SK-N-SH (cell line): ENCODE results near the gene B3GALNT2.

Source experiments
- CTCF ChIP-seq: fragments of 200-600 bp; sonication (generic); IDR thresholded peaks from 2 replicates; pipeline ENCODE4 v1.6.1; 2017; ENCODE audit warnings: antibody characterized with exemption, mild to moderate bottlenecking, moderate library complexity
- EZH2phosphoT487 ChIP-seq: fragments of 200-600 bp; sonication (generic); IDR thresholded peaks from 2 replicates; pipeline ENCODE4 v1.6.1; 2017; ENCODE audit warnings: low read depth, mixed run types, mild to moderate bottlenecking, antibody characterized with exemption, moderate library complexity, borderline replicate concordance
- JUND ChIP-seq: IDR thresholded peaks from 2 replicates; pipeline ENCODE4 v1.4.0; 2012
- NRF1 ChIP-seq: IDR thresholded peaks from 2 replicates; pipeline ENCODE4 v1.6.1; 2012; ENCODE audit warnings: low read depth, mild to moderate bottlenecking, low read length
- PBX3 ChIP-seq: IDR thresholded peaks from 2 replicates; pipeline ENCODE4; 2012
- POLR2AphosphoS5 ChIP-seq: IDR thresholded peaks from 2 replicates; pipeline ENCODE4 v1.6.1; 2012; ENCODE audit warnings: low read depth, low read length
- RAD21 ChIP-seq: IDR thresholded peaks from 2 replicates; pipeline ENCODE4 v1.6.1; 2012; ENCODE audit warnings: mild to moderate bottlenecking, low read length
- SMC3 ChIP-seq: IDR thresholded peaks from 2 replicates; pipeline ENCODE4 v1.6.1; 2012; ENCODE audit warnings: low read depth, low read length, improper control_type of control experiment
- TF ChIP-seq, protein P1 (sequence below): fragments of 150-350 bp; IDR thresholded peaks from 2 replicates; pipeline ENCODE4 v1.6.1; 2017; ENCODE audit warnings: antibody characterized with exemption, low read length, low read depth, borderline replicate concordance
- TF ChIP-seq, protein P2 (sequence below): IDR thresholded peaks from 2 replicates; pipeline ENCODE4 v1.4.0; 2012; ENCODE audit warnings: low read depth

- TF ChIP-seq JUND: no peak
- TF ChIP-seq, protein P1, sequence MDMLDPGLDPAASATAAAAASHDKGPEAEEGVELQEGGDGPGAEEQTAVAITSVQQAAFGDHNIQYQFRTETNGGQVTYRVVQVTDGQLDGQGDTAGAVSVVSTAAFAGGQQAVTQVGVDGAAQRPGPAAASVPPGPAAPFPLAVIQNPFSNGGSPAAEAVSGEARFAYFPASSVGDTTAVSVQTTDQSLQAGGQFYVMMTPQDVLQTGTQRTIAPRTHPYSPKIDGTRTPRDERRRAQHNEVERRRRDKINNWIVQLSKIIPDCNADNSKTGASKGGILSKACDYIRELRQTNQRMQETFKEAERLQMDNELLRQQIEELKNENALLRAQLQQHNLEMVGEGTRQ: no peak
- no peak for TF ChIP-seq CTCF
- TF ChIP-seq NRF1: no peak
- TF ChIP-seq POLR2AphosphoS5: no peak
- TF ChIP-seq EZH2phosphoT487: no peak
- no peak for TF ChIP-seq RAD21
- TF ChIP-seq, protein P2, sequence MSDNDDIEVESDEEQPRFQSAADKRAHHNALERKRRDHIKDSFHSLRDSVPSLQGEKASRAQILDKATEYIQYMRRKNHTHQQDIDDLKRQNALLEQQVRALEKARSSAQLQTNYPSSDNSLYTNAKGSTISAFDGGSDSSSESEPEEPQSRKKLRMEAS: no peak
- TF ChIP-seq PBX3: no peak
- TF ChIP-seq SMC3: no peak
Measured at GRCh38 chr1:235402457-235403200, 101.6 kb downstream of the B3GALNT2 start.
